Esophagus muscularis mucosa (tissue), 4 donors: ENCODE results near the gene USP8. TPM values are rescaled to one million over a fixed set of nuclear protein-coding genes. Genes with fewer than 3 reads are reported as not detected.
"Not testable (repeated sequence)": the region's sequence is repeated elsewhere in the genome, so short reads cannot be mapped to it uniquely, and the experiment has no call there.

ENCODE experiments used
- DNase-seq: peaks from one replicate; pipeline ENCODE4 v3.0.0-alpha.2; 2017; ENCODE audit errors: extremely low spot score
- H3K27ac ChIP-seq, 4 donors: fragments of 200-600 bp; sonication (generic); replicated peaks in 1 of 4; 1 replicate in 3 of 4; 2 replicates in 1 of 4; pipeline ENCODE4 v1.5.1; 2016 to 2019; ENCODE audit warnings: mild to moderate bottlenecking in 1 of 4
- H3K27me3 ChIP-seq, 4 donors: fragments of 200-600 bp; sonication (generic); one replicate each; pipeline versions ENCODE4 v1.5.1 to v1.6.0; 2016 to 2019
- H3K36me3 ChIP-seq, 4 donors: fragments of 200-600 bp; sonication (generic); one replicate each; pipeline ENCODE4 v1.5.1; 2016 to 2019
- H3K4me1 ChIP-seq, 4 donors: fragments of 200-600 bp; sonication (generic); one replicate each; pipeline ENCODE4 v1.5.1; 2016 to 2019
- H3K4me3 ChIP-seq, 4 donors: fragments of 200-600 bp; sonication (generic); 1 replicate in 2 of 4; 2 replicates in 2 of 4; pipeline ENCODE4 v1.5.1; 2016 to 2019; ENCODE audit warnings: mild to moderate bottlenecking in 4 of 4, moderate library complexity in 1 of 4
- H3K9me3 ChIP-seq, 4 donors: fragments of 200-600 bp; sonication (generic); 1 replicate in 3 of 4; 2 replicates in 1 of 4; pipeline ENCODE4 v1.5.1; 2016 to 2019
- EP300 ChIP-seq: sonication (generic); formaldehyde crosslinking; IDR thresholded peaks from one replicate; pipeline ENCODE4 v1.6.1; 2017; ENCODE audit warnings: antibody characterized with exemption
- POLR2A ChIP-seq: fragments of 450-650 bp; IDR thresholded peaks from one replicate; pipeline ENCODE4 v1.6.1; 2017; ENCODE audit warnings: antibody characterized with exemption, moderate library complexity, mild to moderate bottlenecking, low read depth
- POLR2AphosphoS5 ChIP-seq, 2 donors: sonication (generic); formaldehyde crosslinking; IDR thresholded peaks; one replicate each; pipeline ENCODE4 v1.6.1; 2017; ENCODE audit warnings: antibody characterized with exemption in 2 of 2
- WGBS: methylation state at CpG from one replicate; pipeline ENCODE4 v1.1.5; 2018; 5-methylcytosine and 5-hydroxymethylcytosine counted together
- intact Hi-C: fragments of 100-400 bp; cut with DNase I; formaldehyde crosslinking; loops from one replicate; pipeline ENCODE4 v1.15.1; 2023
- total RNA-seq, 4 donors: library from RNA; depleted of rRNA; stranded (reverse); fragments of >200 nt; gene quantifications; one replicate each; pipeline versions ENCODE4 v1.1.0 to v1.2.1, GENCODE V29; 2016
- TF ChIP-seq, protein P1 (sequence below), 3 experiments: fragments of 200-600 bp in 2 of 3; fragments of 450-650 bp in 1 of 3; sonication (generic) in 2 of 3; IDR thresholded peaks; one replicate each; pipeline ENCODE4 v1.5.1; 2017 to 2019; ENCODE audit warnings: antibody characterized with exemption in 3 of 3, mild to moderate bottlenecking in 2 of 3, moderate library complexity in 1 of 3

Gene USP8
- total RNA-seq, 4 donors from 2014 or later, result 38.2 to 44.6 (median 41.8) TPM

DNA sequence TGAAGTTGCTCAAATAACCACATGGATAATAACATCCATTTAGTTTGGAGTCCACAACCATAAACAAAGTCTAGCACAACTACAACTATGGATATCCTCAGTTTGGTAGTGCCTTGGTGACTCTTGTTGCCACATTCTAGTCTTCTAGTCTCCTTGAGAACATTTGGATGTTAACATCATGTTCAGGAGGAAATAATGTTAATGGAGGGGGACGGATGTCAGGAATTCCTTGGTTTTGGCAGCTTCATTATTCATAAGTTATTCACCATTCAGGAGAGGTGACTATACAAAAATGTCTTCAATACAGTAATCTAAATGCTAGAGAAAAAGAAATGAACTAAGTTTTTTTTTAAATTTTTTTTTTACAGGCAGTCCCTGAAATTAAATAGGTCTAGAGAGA is 42.8 kb upstream of the USP8 start:
- Histone ChIP-seq H3K9me3 (no peaks in the 10 kb centered on the region), H3K4me1 (no peaks in the 10 kb centered on the region), H3K27ac (no peak overlapping the region), H3K4me3 (no peak overlapping the region), H3K36me3 (no peaks in the 10 kb centered on the region), H3K27me3 (no peaks in the 10 kb centered on the region)
- TF ChIP-seq EP300 (no peak), POLR2A (no peak), POLR2AphosphoS5 (IDR thresholded peaks at IDR 0.05) (no peak)
- TF ChIP-seq, protein P1, sequence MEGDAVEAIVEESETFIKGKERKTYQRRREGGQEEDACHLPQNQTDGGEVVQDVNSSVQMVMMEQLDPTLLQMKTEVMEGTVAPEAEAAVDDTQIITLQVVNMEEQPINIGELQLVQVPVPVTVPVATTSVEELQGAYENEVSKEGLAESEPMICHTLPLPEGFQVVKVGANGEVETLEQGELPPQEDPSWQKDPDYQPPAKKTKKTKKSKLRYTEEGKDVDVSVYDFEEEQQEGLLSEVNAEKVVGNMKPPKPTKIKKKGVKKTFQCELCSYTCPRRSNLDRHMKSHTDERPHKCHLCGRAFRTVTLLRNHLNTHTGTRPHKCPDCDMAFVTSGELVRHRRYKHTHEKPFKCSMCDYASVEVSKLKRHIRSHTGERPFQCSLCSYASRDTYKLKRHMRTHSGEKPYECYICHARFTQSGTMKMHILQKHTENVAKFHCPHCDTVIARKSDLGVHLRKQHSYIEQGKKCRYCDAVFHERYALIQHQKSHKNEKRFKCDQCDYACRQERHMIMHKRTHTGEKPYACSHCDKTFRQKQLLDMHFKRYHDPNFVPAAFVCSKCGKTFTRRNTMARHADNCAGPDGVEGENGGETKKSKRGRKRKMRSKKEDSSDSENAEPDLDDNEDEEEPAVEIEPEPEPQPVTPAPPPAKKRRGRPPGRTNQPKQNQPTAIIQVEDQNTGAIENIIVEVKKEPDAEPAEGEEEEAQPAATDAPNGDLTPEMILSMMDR (IDR thresholded peaks at IDR 0.05), result no peak
- WGBS, result 65% methylated on average over 1 of the region's 1 CpG
- DNase-seq, result no peak
- intact Hi-C loops, result no loop called here

DNA sequence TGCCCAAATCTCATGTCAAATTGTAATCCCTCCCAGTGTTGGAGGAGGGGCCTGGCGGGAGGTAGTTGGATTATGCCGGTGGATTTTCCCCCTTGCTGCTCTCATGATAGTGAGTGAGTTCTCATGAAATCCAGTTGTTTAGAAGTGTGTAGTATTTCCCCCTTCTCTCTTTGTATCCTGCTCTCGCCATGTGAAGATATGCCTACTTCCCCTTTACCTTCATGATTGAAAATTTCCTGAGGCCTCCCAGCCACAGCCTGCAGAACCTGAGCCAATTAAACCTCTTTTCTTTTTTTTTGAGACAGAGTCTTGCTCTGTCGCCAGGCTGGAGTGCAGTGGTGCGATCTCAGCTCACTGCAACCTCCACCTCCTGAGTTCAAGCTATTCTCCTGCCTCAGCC is 41.8 kb upstream of the USP8 start:
- H3K27ac ChIP-seq, H3K27me3 ChIP-seq, H3K4me1 ChIP-seq, intact Hi-C loops, H3K36me3 ChIP-seq, H3K9me3 ChIP-seq, H3K4me3 ChIP-seq, DNase-seq: not testable (repeated sequence)
- 77% methylated on average over 5 of the region's 5 CpGs for WGBS

- no peak for TF ChIP-seq EP300
- H3K27ac ChIP-seq, result no peak overlapping the region
- DNase-seq, result no peak
- H3K36me3 ChIP-seq, result no peaks in the 10 kb centered on the region
- no peak overlapping the region for H3K4me3 ChIP-seq
- 67% methylated on average over 4 of the region's 4 CpGs for WGBS
- no peaks in the 10 kb centered on the region for H3K4me1 ChIP-seq
- no peaks in the 10 kb centered on the region for H3K9me3 ChIP-seq
- intact Hi-C loops, result no loop called here
- no peaks in the 10 kb centered on the region for H3K27me3 ChIP-seq
Observed at GRCh38 chr15:50390554-50391264, 33.5 kb upstream of the USP8 start.

DNA sequence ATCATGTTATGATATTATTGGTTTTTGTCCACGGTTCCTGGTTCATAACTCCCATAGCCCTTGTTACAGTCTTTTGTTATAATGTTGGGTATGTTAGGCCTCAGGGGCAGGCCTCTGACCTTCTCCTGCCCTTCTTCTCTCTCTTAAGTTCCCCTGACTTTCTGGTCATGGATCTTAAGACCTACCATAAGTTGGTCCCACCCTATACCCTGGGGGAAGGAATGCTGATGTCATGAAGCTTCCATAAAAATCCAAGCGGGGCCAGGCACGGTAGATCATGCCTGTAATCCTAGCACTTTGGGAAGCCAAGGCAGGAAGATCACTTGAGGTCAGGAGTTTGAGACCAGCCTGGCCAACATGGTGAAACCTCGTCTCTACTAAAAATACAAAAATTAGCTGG is 32.6 kb upstream of the USP8 start:
- H3K27ac ChIP-seq, H3K4me1 ChIP-seq, H3K4me3 ChIP-seq, H3K9me3 ChIP-seq, H3K36me3 ChIP-seq, DNase-seq, intact Hi-C loops, H3K27me3 ChIP-seq: not testable (repeated sequence)
- 77% methylated on average over 4 of the region's 4 CpGs for WGBS

DNA sequence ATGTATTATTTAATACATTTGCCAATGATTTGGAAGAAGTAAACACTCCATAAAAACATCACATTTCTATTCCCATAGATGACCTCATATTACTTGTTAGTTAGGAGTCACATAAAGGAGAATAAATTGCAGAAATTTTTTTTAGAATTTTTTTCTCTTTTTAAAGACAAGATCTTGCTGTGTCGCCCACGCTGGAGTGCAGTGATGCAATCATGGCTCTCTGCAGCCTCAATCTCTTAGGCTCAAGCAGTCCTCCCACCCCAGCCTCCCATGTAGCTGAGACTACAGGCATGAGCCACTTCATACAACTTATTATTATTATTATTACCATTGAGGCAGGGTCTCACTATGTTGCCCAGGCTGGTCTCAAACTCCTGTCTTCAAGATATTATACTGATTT is 12.3 kb upstream of the USP8 start:
- Histone ChIP-seq H3K9me3 (no peaks in the 10 kb centered on the region), H3K36me3 (no peaks in the 10 kb centered on the region), H3K27me3 (no peaks in the 10 kb centered on the region), H3K4me1 (no peaks in the 10 kb centered on the region), H3K27ac (no peak overlapping the region), H3K4me3 (no peak overlapping the region)
- no peak for DNase-seq
- intact Hi-C loops, result no loop called here
- TF ChIP-seq EP300, result no peak
- 78% methylated on average over 2 of the region's 2 CpGs for WGBS

DNA sequence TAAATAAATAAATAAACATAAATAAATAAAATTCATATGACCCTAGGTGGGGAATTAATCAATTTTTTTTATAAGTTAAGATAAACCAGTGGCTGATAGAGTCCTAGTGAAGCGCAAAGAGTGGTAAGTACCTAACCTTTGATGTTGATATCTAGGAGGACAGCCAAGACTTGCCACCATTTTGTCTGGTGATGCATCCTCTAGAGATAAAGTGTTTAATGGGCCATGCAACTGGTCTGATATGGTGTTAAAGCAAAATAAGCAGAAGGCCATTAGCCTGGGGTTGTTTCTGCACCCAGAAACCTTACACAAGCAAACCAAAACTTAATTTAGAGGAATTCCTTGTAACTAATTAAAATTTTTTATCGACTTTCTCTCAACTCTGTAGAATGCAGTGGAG is 9.6 kb upstream of the USP8 start:
- WGBS, result 93% methylated on average over 2 of the region's 2 CpGs
- no peaks in the 10 kb centered on the region for H3K27me3 ChIP-seq
- H3K36me3 ChIP-seq, result no peaks in the 10 kb centered on the region
- DNase-seq, result no peak
- no peaks in the 10 kb centered on the region for H3K4me1 ChIP-seq
- no peak overlapping the region for H3K4me3 ChIP-seq
- intact Hi-C loops, result no loop called here
- H3K9me3 ChIP-seq, result no peaks in the 10 kb centered on the region
- TF ChIP-seq, protein P1 (IDR thresholded peaks at IDR 0.05), result no peak
- TF ChIP-seq POLR2A (no peak), EP300 (no peak), POLR2AphosphoS5 (IDR thresholded peaks at IDR 0.05) (no peak)
- H3K27ac ChIP-seq, result no peak overlapping the region

GRCh38 chr15:50415752-50416404 is 8.3 kb upstream of the USP8 start:
- 66% methylated on average over 3 of the region's 3 CpGs for WGBS
- H3K4me3 ChIP-seq, result no peak overlapping the region
- intact Hi-C loops, result no loop called here
- TF ChIP-seq EP300 (no peak), POLR2AphosphoS5 (IDR thresholded peaks at IDR 0.05) (no peak), POLR2A (no peak)
- TF ChIP-seq, protein P1 (IDR thresholded peaks at IDR 0.05), result no peak
- no peak overlapping the region for H3K27ac ChIP-seq
- no peaks in the 10 kb centered on the region for H3K4me1 ChIP-seq
- no peaks in the 10 kb centered on the region for H3K27me3 ChIP-seq
- no peaks in the 10 kb centered on the region for H3K36me3 ChIP-seq
- H3K9me3 ChIP-seq, result no peaks in the 10 kb centered on the region
- DNase-seq, result no peak
